GM18873 (cell line): ENCODE results near the gene RTP2.

Source experiments
- ATAC-seq: cut with Tn5 transposase; IDR thresholded peaks from one replicate; pipeline ENCODE4 v1.9.1; 2021; ENCODE audit warnings: mild to moderate bottlenecking, moderate library complexity, moderate number of reproducible peaks; ENCODE audit not compliant: unreplicated experiment, low FRiP score

The RTP2 gene

GRCh38 chr3:187702507-187703033 lies at the start of gene RTP2:
TSS of gene RTP2 (minus strand) at chr3:187702557. CDS start at chr3:187702128, 429 bp downstream.
- ATAC-seq, result no peak

- no peak for ATAC-seq
These were observed 48.3 kb upstream of the RTP2 start for GRCh38 chr3:187750513-187751123.

- no peak for ATAC-seq
These were observed 47.7 kb upstream of the RTP2 start for GRCh38 chr3:187750006-187750512.

- ATAC-seq, result no peak
These were observed 45.7 kb upstream of the RTP2 start for GRCh38 chr3:187748050-187748481.

GRCh38 chr3:187747506-187747905 lies 45.1 kb upstream of the RTP2 start:
- ATAC-seq, result no peak

GRCh38 chr3:187746442-187747281 lies 44.3 kb upstream of the RTP2 start:
- ATAC-seq, result no peak

GRCh38 chr3:187746059-187746441 lies 43.7 kb upstream of the RTP2 start:
- no peak for ATAC-seq

- ATAC-seq, result peak; percentile 75
These were observed 43.1 kb upstream of the RTP2 start, which contains the start of gene BCL6 for GRCh38 chr3:187745201-187746058. TSS of gene BCL6 (minus strand) at chr3:187745468. CDS start at chr3:187733693, 11,775 bp downstream.

GRCh38 chr3:187744169-187745151 lies 42.1 kb upstream of the RTP2 start:
- ATAC-seq, result no peak

GRCh38 chr3:187743195-187744141 lies 41.1 kb upstream of the RTP2 start:
- ATAC-seq, result no peak

- ATAC-seq, result no peak
These were observed 40.2 kb upstream of the RTP2 start for GRCh38 chr3:187742351-187743171.

- ATAC-seq, result no peak
These were observed 39.3 kb upstream of the RTP2 start for GRCh38 chr3:187741403-187742350.

- no peak for ATAC-seq
These were observed 38.4 kb upstream of the RTP2 start for GRCh38 chr3:187740421-187741399.

GRCh38 chr3:187739561-187740332 lies 37.4 kb upstream of the RTP2 start:
- no peak for ATAC-seq
